HepG2 (cell line): ENCODE data around the gene TOMM6. TPM values are rescaled to one million over a fixed set of nuclear protein-coding genes. Genes with fewer than 3 reads are reported as not detected.

ENCODE experiments used
- ELF4 ChIP-seq: sonication (generic); formaldehyde crosslinking; IDR thresholded peaks from 2 replicates; pipeline ENCODE4 v1.5.0; 2020; ENCODE audit warnings: missing genetic modification reagents, mild to moderate bottlenecking, moderate library complexity, borderline replicate concordance
- HNF4A ChIP-seq: sonication (generic); formaldehyde crosslinking; IDR thresholded peaks from 2 replicates; pipeline ENCODE4 v1.4.0; 2020; ENCODE audit warnings: missing genetic modification reagents
- MED1 ChIP-seq: sonication (generic); formaldehyde crosslinking; IDR thresholded peaks from 2 replicates; pipeline ENCODE4 v1.4.0; 2020; ENCODE audit warnings: missing genetic modification reagents
- SIX4 ChIP-seq: sonication (generic); formaldehyde crosslinking; IDR thresholded peaks from 2 replicates; pipeline ENCODE4 v1.4.0; 2020; ENCODE audit warnings: missing genetic modification reagents
- SOX13 ChIP-seq, 3 experiments: fragments of 450-650 bp in 1 of 3; sonication (generic) in 1 of 3; formaldehyde crosslinking in 1 of 3; IDR thresholded peaks in 2 of 3; conservative IDR thresholded peaks in 1 of 3; 2 replicates each; pipeline versions ENCODE4 v1.5.0 to v1.6.1; 2016 to 2020; ENCODE audit warnings: antibody characterized with exemption in 1 of 3, mild to moderate bottlenecking in 1 of 3, missing compliant biosample characterization in 1 of 3, missing genetic modification reagents in 1 of 3, moderate library complexity in 1 of 3
- SP5 ChIP-seq: IDR thresholded peaks from 2 replicates; pipeline ENCODE4 v1.6.1; 2016; ENCODE audit warnings: low read depth, borderline replicate concordance
- TGIF2 ChIP-seq: IDR thresholded peaks from 2 replicates; pipeline ENCODE4 v1.6.1; 2016; ENCODE audit warnings: control low read depth, missing compliant biosample characterization
- TP53 ChIP-seq: sonication (generic); formaldehyde crosslinking; conservative IDR thresholded peaks from 2 replicates; pipeline ENCODE4 v1.4.0; 2020; ENCODE audit warnings: missing genetic modification reagents
- ZFYVE20 ChIP-seq: sonication (generic); formaldehyde crosslinking; IDR thresholded peaks from 2 replicates; pipeline ENCODE4 v1.8.0; 2023; ENCODE audit warnings: low read depth, mild to moderate bottlenecking, moderate library complexity, missing genetic modification reagents, borderline replicate concordance
- ZNF138 ChIP-seq: sonication (generic); formaldehyde crosslinking; IDR thresholded peaks from 2 replicates; pipeline ENCODE4 v1.5.0; 2020; ENCODE audit warnings: mild to moderate bottlenecking, low read depth, missing genetic modification reagents
- ZNF224 ChIP-seq: sonication (generic); formaldehyde crosslinking; IDR thresholded peaks from 2 replicates; pipeline ENCODE4 v1.5.0; 2020; ENCODE audit warnings: mild to moderate bottlenecking, missing genetic modification reagents
- ZNF337 ChIP-seq: sonication (generic); formaldehyde crosslinking; IDR thresholded peaks from 2 replicates; pipeline ENCODE4 v1.5.1; 2020; ENCODE audit warnings: missing genetic modification reagents, low read depth, mild to moderate bottlenecking, borderline replicate concordance
- ZSCAN29 ChIP-seq: sonication (generic); formaldehyde crosslinking; conservative IDR thresholded peaks from 2 replicates; pipeline ENCODE4 v1.4.0; 2020; ENCODE audit warnings: mild to moderate bottlenecking, missing genetic modification reagents
- polyA plus RNA-seq, 8 experiments: library from polyadenylated mRNA; depleted of rRNA in 3 of 8; stranded (reverse) in 7 of 8; unstranded in 1 of 8; fragments of >200 nt; fragmentation: Illumina TruSeq in 4 of 8; extraction: Trizol in 4 of 8; gene quantifications; 2 replicates each; pipeline versions ENCODE4 v1.2.1 to v1.2.3, GENCODE V29; 2011 to 2016; ENCODE audit warnings: low read depth in 4 of 8, missing spikeins in 1 of 8, mixed read lengths in 1 of 8; ENCODE audit not compliant: insufficient read depth in 1 of 8
- total RNA-seq, 5 experiments: library from RNA; depleted of rRNA; stranded (reverse); fragments of >200 nt; fragmentation: Illumina TruSeq; extraction: Trizol; gene quantifications; 2 replicates each; pipeline ENCODE4 v1.2.3, GENCODE V29; 2016; ENCODE audit warnings: low read depth in 1 of 5
- TF ChIP-seq, protein P1 (sequence below): sonication (generic); formaldehyde crosslinking; IDR thresholded peaks from 2 replicates; pipeline ENCODE4 v1.4.0; 2020; ENCODE audit warnings: missing genetic modification reagents
- TF ChIP-seq, protein P2 (sequence below): sonication (generic); formaldehyde crosslinking; conservative IDR thresholded peaks from 2 replicates; pipeline ENCODE4 v1.8.0; 2022; ENCODE audit warnings: mild to moderate bottlenecking, moderate library complexity, missing genetic modification reagents
- TF ChIP-seq, protein P3 (sequence below): sonication (generic); formaldehyde crosslinking; IDR thresholded peaks from 2 replicates; pipeline ENCODE4 v1.9.0; 2021; ENCODE audit warnings: missing genetic modification reagents, borderline replicate concordance
- TF ChIP-seq, protein P4 (sequence below): sonication (generic); formaldehyde crosslinking; conservative IDR thresholded peaks from 2 replicates; pipeline ENCODE4 v1.4.0; 2020; ENCODE audit warnings: missing genetic modification reagents

TOMM6 gene
- total and polyA plus RNA-seq, 2 of the 13 experiments (the other 11 are each of a cell fraction or from before 2014, with no cell fraction given) = 320 to 321 TPM

DNA sequence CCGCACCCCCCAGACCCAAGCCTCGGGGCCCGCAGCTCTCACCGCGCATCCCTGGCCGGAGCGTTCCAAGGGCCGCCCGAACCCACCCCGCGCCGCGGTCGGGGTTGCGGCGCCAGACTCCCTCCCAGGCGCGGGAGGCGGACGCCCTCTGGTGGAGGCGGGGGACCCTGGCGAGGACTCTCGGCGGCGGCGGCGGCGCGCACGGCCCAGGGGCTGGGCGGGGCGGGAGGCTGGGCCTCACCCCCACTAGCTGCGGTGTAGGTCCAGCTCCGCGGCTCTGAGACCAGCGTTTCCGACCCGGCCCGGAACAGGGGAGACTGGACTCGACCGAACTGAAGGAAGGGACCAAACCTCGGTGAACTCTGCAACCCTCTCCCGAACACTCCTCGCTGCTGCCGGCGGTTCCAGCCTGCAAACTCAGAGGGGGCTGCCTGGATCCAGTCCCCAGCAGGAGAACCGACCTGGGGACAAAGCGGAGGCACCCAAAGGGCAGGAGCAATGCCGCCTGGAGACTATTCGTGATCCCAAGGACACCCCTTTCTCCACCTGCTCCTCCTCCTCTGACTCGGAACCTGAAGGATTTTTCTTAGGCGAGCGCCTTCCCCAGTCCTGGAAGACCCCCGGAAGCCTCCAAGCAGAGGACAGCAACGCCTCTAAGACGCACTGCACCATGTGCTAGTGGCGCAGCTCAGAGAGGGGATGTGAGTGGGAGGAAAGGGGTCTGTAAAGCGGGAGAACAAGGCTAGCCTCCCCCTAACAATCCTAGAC, 859 bp upstream of the TOMM6 start (continued):
- TF ChIP-seq, protein P1, sequence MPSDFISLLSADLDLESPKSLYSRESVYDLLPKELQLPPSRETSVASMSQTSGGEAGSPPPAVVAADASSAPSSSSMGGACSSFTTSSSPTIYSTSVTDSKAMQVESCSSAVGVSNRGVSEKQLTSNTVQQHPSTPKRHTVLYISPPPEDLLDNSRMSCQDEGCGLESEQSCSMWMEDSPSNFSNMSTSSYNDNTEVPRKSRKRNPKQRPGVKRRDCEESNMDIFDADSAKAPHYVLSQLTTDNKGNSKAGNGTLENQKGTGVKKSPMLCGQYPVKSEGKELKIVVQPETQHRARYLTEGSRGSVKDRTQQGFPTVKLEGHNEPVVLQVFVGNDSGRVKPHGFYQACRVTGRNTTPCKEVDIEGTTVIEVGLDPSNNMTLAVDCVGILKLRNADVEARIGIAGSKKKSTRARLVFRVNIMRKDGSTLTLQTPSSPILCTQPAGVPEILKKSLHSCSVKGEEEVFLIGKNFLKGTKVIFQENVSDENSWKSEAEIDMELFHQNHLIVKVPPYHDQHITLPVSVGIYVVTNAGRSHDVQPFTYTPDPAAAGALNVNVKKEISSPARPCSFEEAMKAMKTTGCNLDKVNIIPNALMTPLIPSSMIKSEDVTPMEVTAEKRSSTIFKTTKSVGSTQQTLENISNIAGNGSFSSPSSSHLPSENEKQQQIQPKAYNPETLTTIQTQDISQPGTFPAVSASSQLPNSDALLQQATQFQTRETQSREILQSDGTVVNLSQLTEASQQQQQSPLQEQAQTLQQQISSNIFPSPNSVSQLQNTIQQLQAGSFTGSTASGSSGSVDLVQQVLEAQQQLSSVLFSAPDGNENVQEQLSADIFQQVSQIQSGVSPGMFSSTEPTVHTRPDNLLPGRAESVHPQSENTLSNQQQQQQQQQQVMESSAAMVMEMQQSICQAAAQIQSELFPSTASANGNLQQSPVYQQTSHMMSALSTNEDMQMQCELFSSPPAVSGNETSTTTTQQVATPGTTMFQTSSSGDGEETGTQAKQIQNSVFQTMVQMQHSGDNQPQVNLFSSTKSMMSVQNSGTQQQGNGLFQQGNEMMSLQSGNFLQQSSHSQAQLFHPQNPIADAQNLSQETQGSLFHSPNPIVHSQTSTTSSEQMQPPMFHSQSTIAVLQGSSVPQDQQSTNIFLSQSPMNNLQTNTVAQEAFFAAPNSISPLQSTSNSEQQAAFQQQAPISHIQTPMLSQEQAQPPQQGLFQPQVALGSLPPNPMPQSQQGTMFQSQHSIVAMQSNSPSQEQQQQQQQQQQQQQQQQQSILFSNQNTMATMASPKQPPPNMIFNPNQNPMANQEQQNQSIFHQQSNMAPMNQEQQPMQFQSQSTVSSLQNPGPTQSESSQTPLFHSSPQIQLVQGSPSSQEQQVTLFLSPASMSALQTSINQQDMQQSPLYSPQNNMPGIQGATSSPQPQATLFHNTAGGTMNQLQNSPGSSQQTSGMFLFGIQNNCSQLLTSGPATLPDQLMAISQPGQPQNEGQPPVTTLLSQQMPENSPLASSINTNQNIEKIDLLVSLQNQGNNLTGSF (CRISPR knock-in tag) = no peak
- TF ChIP-seq, protein P2, sequence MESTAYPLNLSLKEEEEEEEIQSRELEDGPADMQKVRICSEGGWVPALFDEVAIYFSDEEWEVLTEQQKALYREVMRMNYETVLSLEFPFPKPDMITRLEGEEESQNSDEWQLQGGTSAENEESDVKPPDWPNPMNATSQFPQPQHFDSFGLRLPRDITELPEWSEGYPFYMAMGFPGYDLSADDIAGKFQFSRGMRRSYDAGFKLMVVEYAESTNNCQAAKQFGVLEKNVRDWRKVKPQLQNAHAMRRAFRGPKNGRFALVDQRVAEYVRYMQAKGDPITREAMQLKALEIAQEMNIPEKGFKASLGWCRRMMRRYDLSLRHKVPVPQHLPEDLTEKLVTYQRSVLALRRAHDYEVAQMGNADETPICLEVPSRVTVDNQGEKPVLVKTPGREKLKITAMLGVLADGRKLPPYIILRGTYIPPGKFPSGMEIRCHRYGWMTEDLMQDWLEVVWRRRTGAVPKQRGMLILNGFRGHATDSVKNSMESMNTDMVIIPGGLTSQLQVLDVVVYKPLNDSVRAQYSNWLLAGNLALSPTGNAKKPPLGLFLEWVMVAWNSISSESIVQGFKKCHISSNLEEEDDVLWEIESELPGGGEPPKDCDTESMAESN = peak; percentile 73; the same call in 1 of the 2 replicates
- TF ChIP-seq ZSCAN29 (CRISPR knock-in tag) (peak; percentile 84; the same call in 1 of the 2 replicates), SOX13 (IDR thresholded peaks at IDR 0.05) (no peak), SOX13 (CRISPR knock-in tag; conservative IDR thresholded peaks at IDR 0.05 in 1 of 2, IDR thresholded peaks at IDR 0.05 in 1 of 2) (peak in 1 of 2 experiments; percentile 30; a peak in 1 of 4 replicates), ZNF138 (no peak), ELF4 (CRISPR knock-in tag) (no peak), ZNF224 (CRISPR knock-in tag) (0 out of 2 replicates have a peak, but pooled peaks have one; percentile 24), MED1 (peak; percentile 63; the same call in 1 of the 2 replicates), SP5 (CRISPR knock-in tag) (peak; percentile 70), TP53 (CRISPR knock-in tag) (no peak), TGIF2 (CRISPR knock-in tag) (no peak), SIX4 (CRISPR knock-in tag) (no peak), ZNF337 (CRISPR knock-in tag) (peak; percentile 57; the same call in 1 of the 2 replicates), ZFYVE20 (CRISPR knock-in tag) (no peak; the same call in 1 of the 2 replicates), HNF4A (CRISPR knock-in tag) (0 out of 2 replicates have a peak, but pooled peaks have one; percentile 9)
- TF ChIP-seq, protein P3, sequence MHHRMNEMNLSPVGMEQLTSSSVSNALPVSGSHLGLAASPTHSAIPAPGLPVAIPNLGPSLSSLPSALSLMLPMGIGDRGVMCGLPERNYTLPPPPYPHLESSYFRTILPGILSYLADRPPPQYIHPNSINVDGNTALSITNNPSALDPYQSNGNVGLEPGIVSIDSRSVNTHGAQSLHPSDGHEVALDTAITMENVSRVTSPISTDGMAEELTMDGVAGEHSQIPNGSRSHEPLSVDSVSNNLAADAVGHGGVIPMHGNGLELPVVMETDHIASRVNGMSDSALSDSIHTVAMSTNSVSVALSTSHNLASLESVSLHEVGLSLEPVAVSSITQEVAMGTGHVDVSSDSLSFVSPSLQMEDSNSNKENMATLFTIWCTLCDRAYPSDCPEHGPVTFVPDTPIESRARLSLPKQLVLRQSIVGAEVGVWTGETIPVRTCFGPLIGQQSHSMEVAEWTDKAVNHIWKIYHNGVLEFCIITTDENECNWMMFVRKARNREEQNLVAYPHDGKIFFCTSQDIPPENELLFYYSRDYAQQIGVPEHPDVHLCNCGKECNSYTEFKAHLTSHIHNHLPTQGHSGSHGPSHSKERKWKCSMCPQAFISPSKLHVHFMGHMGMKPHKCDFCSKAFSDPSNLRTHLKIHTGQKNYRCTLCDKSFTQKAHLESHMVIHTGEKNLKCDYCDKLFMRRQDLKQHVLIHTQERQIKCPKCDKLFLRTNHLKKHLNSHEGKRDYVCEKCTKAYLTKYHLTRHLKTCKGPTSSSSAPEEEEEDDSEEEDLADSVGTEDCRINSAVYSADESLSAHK (CRISPR knock-in tag) = 0 out of 2 replicates have a peak, but pooled peaks have one; percentile 26
- TF ChIP-seq, protein P4, sequence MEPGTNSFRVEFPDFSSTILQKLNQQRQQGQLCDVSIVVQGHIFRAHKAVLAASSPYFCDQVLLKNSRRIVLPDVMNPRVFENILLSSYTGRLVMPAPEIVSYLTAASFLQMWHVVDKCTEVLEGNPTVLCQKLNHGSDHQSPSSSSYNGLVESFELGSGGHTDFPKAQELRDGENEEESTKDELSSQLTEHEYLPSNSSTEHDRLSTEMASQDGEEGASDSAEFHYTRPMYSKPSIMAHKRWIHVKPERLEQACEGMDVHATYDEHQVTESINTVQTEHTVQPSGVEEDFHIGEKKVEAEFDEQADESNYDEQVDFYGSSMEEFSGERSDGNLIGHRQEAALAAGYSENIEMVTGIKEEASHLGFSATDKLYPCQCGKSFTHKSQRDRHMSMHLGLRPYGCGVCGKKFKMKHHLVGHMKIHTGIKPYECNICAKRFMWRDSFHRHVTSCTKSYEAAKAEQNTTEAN (CRISPR knock-in tag) = 0 out of 2 replicates have a peak, but pooled peaks have one; percentile 39
